ENCODE results near the gene CPEB4.

The CPEB4 gene

DNA sequence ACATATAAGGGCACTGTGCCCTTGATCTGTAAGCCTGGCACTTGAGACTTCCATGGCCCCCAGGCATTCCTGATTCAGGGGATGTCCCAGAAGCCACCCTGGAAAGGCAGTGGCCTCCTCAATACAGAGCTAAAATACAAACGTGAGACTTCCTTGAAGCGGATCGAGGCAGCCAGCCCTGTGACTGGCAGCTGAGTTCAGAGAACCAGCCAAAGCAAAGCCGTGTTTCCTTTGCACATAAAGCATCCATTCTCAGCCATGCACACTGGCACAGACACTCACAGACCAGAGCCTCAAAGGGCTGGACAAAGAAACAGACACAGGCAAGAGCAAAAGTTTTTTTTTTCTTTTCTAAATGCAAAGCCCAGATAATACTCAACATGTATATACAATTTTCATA is 18.8 kb upstream of the CPEB4 start (continued):
- TF ChIP-seq CREB5 (CRISPR knock-in tag; IDR thresholded peaks at IDR 0.05; ENCODE audit: low read depth) (no peak), SNAI2 (CRISPR knock-in tag; IDR thresholded peaks at IDR 0.05) (no peak)

- no peak for TF ChIP-seq ZFP3 (CRISPR knock-in tag; IDR thresholded peaks at IDR 0.05)
- no peak for TF ChIP-seq ISL1 (CRISPR knock-in tag; IDR thresholded peaks at IDR 0.05)
- no peak for TF ChIP-seq CSRNP3 (CRISPR knock-in tag; IDR thresholded peaks at IDR 0.05)
- no peak for TF ChIP-seq GLIS3 (CRISPR knock-in tag; IDR thresholded peaks at IDR 0.05)
- no peak for TF ChIP-seq ZNF565 (CRISPR knock-in tag; conservative IDR thresholded peaks at IDR 0.05; ENCODE audit: low read depth)
- no peak for TF ChIP-seq PPARA (CRISPR knock-in tag; IDR thresholded peaks at IDR 0.05; ENCODE audit: borderline replicate concordance)
- TF ChIP-seq, protein P1, sequence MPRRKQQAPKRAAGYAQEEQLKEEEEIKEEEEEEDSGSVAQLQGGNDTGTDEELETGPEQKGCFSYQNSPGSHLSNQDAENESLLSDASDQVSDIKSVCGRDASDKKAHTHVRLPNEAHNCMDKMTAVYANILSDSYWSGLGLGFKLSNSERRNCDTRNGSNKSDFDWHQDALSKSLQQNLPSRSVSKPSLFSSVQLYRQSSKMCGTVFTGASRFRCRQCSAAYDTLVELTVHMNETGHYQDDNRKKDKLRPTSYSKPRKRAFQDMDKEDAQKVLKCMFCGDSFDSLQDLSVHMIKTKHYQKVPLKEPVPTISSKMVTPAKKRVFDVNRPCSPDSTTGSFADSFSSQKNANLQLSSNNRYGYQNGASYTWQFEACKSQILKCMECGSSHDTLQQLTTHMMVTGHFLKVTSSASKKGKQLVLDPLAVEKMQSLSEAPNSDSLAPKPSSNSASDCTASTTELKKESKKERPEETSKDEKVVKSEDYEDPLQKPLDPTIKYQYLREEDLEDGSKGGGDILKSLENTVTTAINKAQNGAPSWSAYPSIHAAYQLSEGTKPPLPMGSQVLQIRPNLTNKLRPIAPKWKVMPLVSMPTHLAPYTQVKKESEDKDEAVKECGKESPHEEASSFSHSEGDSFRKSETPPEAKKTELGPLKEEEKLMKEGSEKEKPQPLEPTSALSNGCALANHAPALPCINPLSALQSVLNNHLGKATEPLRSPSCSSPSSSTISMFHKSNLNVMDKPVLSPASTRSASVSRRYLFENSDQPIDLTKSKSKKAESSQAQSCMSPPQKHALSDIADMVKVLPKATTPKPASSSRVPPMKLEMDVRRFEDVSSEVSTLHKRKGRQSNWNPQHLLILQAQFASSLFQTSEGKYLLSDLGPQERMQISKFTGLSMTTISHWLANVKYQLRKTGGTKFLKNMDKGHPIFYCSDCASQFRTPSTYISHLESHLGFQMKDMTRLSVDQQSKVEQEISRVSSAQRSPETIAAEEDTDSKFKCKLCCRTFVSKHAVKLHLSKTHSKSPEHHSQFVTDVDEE (CRISPR knock-in tag; IDR thresholded peaks at IDR 0.05) = no peak
- TF ChIP-seq RARB (CRISPR knock-in tag; IDR thresholded peaks at IDR 0.05) = no peak
- TF ChIP-seq, protein P2, sequence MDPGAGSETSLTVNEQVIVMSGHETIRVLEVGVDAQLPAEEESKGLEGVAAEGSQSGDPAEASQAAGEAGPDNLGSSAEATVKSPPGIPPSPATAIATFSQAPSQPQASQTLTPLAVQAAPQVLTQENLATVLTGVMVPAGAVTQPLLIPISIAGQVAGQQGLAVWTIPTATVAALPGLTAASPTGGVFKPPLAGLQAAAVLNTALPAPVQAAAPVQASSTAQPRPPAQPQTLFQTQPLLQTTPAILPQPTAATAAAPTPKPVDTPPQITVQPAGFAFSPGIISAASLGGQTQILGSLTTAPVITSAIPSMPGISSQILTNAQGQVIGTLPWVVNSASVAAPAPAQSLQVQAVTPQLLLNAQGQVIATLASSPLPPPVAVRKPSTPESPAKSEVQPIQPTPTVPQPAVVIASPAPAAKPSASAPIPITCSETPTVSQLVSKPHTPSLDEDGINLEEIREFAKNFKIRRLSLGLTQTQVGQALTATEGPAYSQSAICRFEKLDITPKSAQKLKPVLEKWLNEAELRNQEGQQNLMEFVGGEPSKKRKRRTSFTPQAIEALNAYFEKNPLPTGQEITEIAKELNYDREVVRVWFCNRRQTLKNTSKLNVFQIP (CRISPR knock-in tag; IDR thresholded peaks at IDR 0.05; ENCODE audit: borderline replicate concordance, low read depth) = no peak
- no peak for TF ChIP-seq ESRRG (CRISPR knock-in tag; IDR thresholded peaks at IDR 0.05)
- TF ChIP-seq CSDC2 (CRISPR knock-in tag; IDR thresholded peaks at IDR 0.05) = no peak
- TF ChIP-seq ZFP30 (CRISPR knock-in tag; IDR thresholded peaks at IDR 0.05) = no peak
- no peak for TF ChIP-seq OSR1 (CRISPR knock-in tag; IDR thresholded peaks at IDR 0.05)
- ATAC-seq = no peak
Measured at GRCh38 chr5:173872957-173873305, 15.2 kb upstream of the CPEB4 start.

DNA sequence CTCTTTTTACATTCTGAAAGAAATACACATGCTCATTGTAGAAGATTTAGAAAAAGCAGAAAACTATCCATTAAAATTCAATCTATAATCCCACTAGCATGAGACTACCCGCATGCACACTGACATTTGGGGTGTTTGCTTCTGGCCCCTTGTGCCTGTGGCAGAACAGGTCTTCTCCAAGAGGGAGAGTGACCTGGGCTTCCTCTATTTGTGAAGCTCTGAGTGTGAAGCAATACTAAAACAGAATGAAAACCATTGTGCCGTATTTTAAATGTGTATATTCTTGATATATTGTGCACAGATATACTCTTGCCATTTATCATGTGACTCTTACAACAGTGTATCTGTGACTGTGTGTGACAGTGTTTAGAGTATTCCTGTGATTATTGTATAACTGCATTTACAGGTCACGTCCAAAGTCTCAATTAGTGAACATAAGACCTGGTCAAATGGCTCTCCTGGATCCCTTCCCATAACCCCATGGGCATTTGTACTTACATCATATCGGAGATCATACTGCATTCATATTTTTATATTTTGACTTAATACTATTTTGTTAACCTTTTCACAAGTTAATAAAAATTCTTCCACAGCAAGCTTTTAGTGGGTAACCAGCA is 14.7 kb upstream of the CPEB4 start:
- ATAC-seq = no peak
- TF ChIP-seq, protein P1 (CRISPR knock-in tag; IDR thresholded peaks at IDR 0.05) = no peak
- no peak for TF ChIP-seq ZFP30 (CRISPR knock-in tag; IDR thresholded peaks at IDR 0.05)
- no peak for TF ChIP-seq RARB (CRISPR knock-in tag; IDR thresholded peaks at IDR 0.05)
- no peak for TF ChIP-seq BACH2 (CRISPR knock-in tag; IDR thresholded peaks at IDR 0.05; ENCODE audit: borderline replicate concordance)
- TF ChIP-seq OSR1 (CRISPR knock-in tag; IDR thresholded peaks at IDR 0.05) = no peak
- no peak for TF ChIP-seq ZNF8 (CRISPR knock-in tag; IDR thresholded peaks at IDR 0.05)
- no peak for TF ChIP-seq ARNTL (CRISPR knock-in tag; IDR thresholded peaks at IDR 0.05; ENCODE audit: borderline replicate concordance, low read depth)
- TF ChIP-seq, protein P2 (CRISPR knock-in tag; IDR thresholded peaks at IDR 0.05; ENCODE audit: borderline replicate concordance, low read depth) = no peak
- TF ChIP-seq ESRRG (CRISPR knock-in tag; IDR thresholded peaks at IDR 0.05) = no peak
- no peak for TF ChIP-seq CREB5 (CRISPR knock-in tag; IDR thresholded peaks at IDR 0.05; ENCODE audit: low read depth)
- TF ChIP-seq ZNF70 (CRISPR knock-in tag; IDR thresholded peaks at IDR 0.05) = no peak
- no peak for TF ChIP-seq ZNF565 (CRISPR knock-in tag; conservative IDR thresholded peaks at IDR 0.05; ENCODE audit: low read depth)
- no peak for TF ChIP-seq CSRNP3 (CRISPR knock-in tag; IDR thresholded peaks at IDR 0.05)
- TF ChIP-seq TOX (CRISPR knock-in tag; IDR thresholded peaks at IDR 0.05; ENCODE audit: borderline replicate concordance) = no peak
- TF ChIP-seq SNAI2 (CRISPR knock-in tag; IDR thresholded peaks at IDR 0.05) = no peak
- no peak for TF ChIP-seq PPARA (CRISPR knock-in tag; IDR thresholded peaks at IDR 0.05; ENCODE audit: borderline replicate concordance)
- no peak for TF ChIP-seq ZFP3 (CRISPR knock-in tag; IDR thresholded peaks at IDR 0.05)

All from SK-N-SH treated with all-trans-retinoic acid at 6 μM for 48 hours (cell line).